ENCODE data around the gene HSF5.

GRCh38 chr17:58387834-58388233 is 100.4 kb downstream of the HSF5 start:
- TF ChIP-seq, protein P1, sequence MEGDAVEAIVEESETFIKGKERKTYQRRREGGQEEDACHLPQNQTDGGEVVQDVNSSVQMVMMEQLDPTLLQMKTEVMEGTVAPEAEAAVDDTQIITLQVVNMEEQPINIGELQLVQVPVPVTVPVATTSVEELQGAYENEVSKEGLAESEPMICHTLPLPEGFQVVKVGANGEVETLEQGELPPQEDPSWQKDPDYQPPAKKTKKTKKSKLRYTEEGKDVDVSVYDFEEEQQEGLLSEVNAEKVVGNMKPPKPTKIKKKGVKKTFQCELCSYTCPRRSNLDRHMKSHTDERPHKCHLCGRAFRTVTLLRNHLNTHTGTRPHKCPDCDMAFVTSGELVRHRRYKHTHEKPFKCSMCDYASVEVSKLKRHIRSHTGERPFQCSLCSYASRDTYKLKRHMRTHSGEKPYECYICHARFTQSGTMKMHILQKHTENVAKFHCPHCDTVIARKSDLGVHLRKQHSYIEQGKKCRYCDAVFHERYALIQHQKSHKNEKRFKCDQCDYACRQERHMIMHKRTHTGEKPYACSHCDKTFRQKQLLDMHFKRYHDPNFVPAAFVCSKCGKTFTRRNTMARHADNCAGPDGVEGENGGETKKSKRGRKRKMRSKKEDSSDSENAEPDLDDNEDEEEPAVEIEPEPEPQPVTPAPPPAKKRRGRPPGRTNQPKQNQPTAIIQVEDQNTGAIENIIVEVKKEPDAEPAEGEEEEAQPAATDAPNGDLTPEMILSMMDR (IDR thresholded peaks at IDR 0.05; ENCODE audit: low read depth, low read length, missing input control), result no peak
- TF ChIP-seq MAX (IDR thresholded peaks at IDR 0.05), result no peak
- no peak for TF ChIP-seq NR2F2 (IDR thresholded peaks at IDR 0.05)
- no peak for TF ChIP-seq FOXA2 (IDR thresholded peaks at IDR 0.05)
- TF ChIP-seq, protein P2, sequence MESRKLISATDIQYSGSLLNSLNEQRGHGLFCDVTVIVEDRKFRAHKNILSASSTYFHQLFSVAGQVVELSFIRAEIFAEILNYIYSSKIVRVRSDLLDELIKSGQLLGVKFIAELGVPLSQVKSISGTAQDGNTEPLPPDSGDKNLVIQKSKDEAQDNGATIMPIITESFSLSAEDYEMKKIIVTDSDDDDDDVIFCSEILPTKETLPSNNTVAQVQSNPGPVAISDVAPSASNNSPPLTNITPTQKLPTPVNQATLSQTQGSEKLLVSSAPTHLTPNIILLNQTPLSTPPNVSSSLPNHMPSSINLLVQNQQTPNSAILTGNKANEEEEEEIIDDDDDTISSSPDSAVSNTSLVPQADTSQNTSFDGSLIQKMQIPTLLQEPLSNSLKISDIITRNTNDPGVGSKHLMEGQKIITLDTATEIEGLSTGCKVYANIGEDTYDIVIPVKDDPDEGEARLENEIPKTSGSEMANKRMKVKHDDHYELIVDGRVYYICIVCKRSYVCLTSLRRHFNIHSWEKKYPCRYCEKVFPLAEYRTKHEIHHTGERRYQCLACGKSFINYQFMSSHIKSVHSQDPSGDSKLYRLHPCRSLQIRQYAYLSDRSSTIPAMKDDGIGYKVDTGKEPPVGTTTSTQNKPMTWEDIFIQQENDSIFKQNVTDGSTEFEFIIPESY (IDR thresholded peaks at IDR 0.05), result no peak
- no peak for TF ChIP-seq TAF1 (conservative IDR thresholded peaks at IDR 0.05)
- TF ChIP-seq, protein P3, sequence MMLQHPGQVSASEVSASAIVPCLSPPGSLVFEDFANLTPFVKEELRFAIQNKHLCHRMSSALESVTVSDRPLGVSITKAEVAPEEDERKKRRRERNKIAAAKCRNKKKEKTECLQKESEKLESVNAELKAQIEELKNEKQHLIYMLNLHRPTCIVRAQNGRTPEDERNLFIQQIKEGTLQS (IDR thresholded peaks at IDR 0.05), result no peak
- no peak for TF ChIP-seq YY1 (IDR thresholded peaks at IDR 0.05)
- no peak for TF ChIP-seq JUND (IDR thresholded peaks at IDR 0.05)
- TF ChIP-seq EGR1 (IDR thresholded peaks at IDR 0.05; ENCODE audit: low read depth in 2 of 2), result no peak
- TF ChIP-seq REST (IDR thresholded peaks at IDR 0.05), result no peak
- TF ChIP-seq SP1 (IDR thresholded peaks at IDR 0.05), result no peak
- no peak for TF ChIP-seq HNF4A (conservative IDR thresholded peaks at IDR 0.05)
- TF ChIP-seq RAD21 (IDR thresholded peaks at IDR 0.05), result no peak

All from liver (tissue), 3 donors.